Spleen (tissue), 7 donors: ENCODE data around the gene DDI2.

ENCODE experiments used
- POLR2A ChIP-seq, 3 donors: fragments of 450-650 bp; IDR thresholded peaks; one replicate each; pipeline ENCODE4 v1.5.1; 2017; ENCODE audit warnings: antibody characterized with exemption in 3 of 3, mild to moderate bottlenecking in 1 of 3
- POLR2AphosphoS5 ChIP-seq, 3 donors: sonication (generic); formaldehyde crosslinking; IDR thresholded peaks; one replicate each; pipeline ENCODE4 v1.5.1; 2017; ENCODE audit warnings: antibody characterized with exemption in 3 of 3
- TF ChIP-seq, protein P1 (sequence below), 11 experiments: fragments of 200-600 bp in 7 of 11; fragments of 450-650 bp in 4 of 11; sonication (generic) in 4 of 11; IDR thresholded peaks in 8 of 11; conservative IDR thresholded peaks in 3 of 11; 1 replicate in 7 of 11; 2 replicates in 4 of 11; pipeline versions ENCODE4 v1.4.0 to v1.8.0; 2016 to 2021; ENCODE audit warnings: antibody characterized with exemption in 11 of 11, inconsistent platforms in 4 of 11, mild to moderate bottlenecking in 1 of 11
- donor health status: DM: no; HTN: no; CAD: no; lungs with moderate emphysema.
- donor health status: DM: no; HTN: no; CAD: no.
- donor health status: DM: no; HTN: no; CAD: no.

- TF ChIP-seq, protein P1, sequence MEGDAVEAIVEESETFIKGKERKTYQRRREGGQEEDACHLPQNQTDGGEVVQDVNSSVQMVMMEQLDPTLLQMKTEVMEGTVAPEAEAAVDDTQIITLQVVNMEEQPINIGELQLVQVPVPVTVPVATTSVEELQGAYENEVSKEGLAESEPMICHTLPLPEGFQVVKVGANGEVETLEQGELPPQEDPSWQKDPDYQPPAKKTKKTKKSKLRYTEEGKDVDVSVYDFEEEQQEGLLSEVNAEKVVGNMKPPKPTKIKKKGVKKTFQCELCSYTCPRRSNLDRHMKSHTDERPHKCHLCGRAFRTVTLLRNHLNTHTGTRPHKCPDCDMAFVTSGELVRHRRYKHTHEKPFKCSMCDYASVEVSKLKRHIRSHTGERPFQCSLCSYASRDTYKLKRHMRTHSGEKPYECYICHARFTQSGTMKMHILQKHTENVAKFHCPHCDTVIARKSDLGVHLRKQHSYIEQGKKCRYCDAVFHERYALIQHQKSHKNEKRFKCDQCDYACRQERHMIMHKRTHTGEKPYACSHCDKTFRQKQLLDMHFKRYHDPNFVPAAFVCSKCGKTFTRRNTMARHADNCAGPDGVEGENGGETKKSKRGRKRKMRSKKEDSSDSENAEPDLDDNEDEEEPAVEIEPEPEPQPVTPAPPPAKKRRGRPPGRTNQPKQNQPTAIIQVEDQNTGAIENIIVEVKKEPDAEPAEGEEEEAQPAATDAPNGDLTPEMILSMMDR (IDR thresholded peaks at IDR 0.05 in 8 of 11, conservative IDR thresholded peaks at IDR 0.05 in 3 of 11): no peak
- no peak for TF ChIP-seq POLR2AphosphoS5 (IDR thresholded peaks at IDR 0.05)
- no peak for TF ChIP-seq POLR2A (IDR thresholded peaks at IDR 0.05)
These were observed 85.7 kb downstream of the DDI2 start for GRCh38 chr1:15702722-15703550.
